Activated CD8-positive, alpha-beta memory T cell treated with anti-CD3 and anti-CD28 coated beads, Interleukin-2, amount 50 U/mL, for 24 hours (primary cell): Measurements from ENCODE around the gene LGR6.
"Not testable (repeated sequence)": the region's sequence is repeated elsewhere in the genome, so short reads cannot be mapped to it uniquely, and the experiment has no call there.

Source experiments
- DNase-seq: peaks from one replicate; pipeline ENCODE4 v3.0.0-alpha.2; 2020; ENCODE audit errors: extremely low read depth

The LGR6 gene

GRCh38 chr1:202179828-202180750, 13.5 kb upstream of the LGR6 start:
- no peak for DNase-seq

GRCh38 chr1:202180751-202181139, 12.9 kb upstream of the LGR6 start:
- not testable (repeated sequence) for DNase-seq

- no peak for DNase-seq
Measured at GRCh38 chr1:202181586-202181985, 12.0 kb upstream of the LGR6 start.

GRCh38 chr1:202182040-202182877, 11.3 kb upstream of the LGR6 start:
- DNase-seq, result no peak

GRCh38 chr1:202184750-202185460, 8.7 kb upstream of the LGR6 start:
- DNase-seq, result peak; percentile 39

- no peak for DNase-seq
Measured at GRCh38 chr1:202186327-202186726, 7.3 kb upstream of the LGR6 start.

- no peak for DNase-seq
Measured at GRCh38 chr1:202187041-202187671, 6.4 kb upstream of the LGR6 start.

GRCh38 chr1:202187697-202188407, 5.7 kb upstream of the LGR6 start:
- no peak for DNase-seq

GRCh38 chr1:202189001-202189790, 4.4 kb upstream of the LGR6 start:
- DNase-seq, result peak; percentile 44

- no peak for DNase-seq
Measured at GRCh38 chr1:202189918-202190715, 3.5 kb upstream of the LGR6 start.

- DNase-seq, result not testable (repeated sequence)
Measured at GRCh38 chr1:202191391-202191790, 2.2 kb upstream of the LGR6 start.

GRCh38 chr1:202192770-202193613, 607 bp upstream of the LGR6 start:
- no peak for DNase-seq

GRCh38 chr1:202194328-202194648, 689 bp downstream of the LGR6 start:
- DNase-seq, result no peak

- DNase-seq, result no peak
Measured at GRCh38 chr1:202197653-202198365, 4.2 kb downstream of the LGR6 start.

GRCh38 chr1:202198366-202198724, 4.7 kb downstream of the LGR6 start:
- DNase-seq, result no peak

GRCh38 chr1:202199040-202199889, 5.7 kb downstream of the LGR6 start:
- DNase-seq, result no peak

GRCh38 chr1:202200112-202200548, 6.5 kb downstream of the LGR6 start:
- no peak for DNase-seq
